Measurements from ENCODE around the gene POF1B.

DNA sequence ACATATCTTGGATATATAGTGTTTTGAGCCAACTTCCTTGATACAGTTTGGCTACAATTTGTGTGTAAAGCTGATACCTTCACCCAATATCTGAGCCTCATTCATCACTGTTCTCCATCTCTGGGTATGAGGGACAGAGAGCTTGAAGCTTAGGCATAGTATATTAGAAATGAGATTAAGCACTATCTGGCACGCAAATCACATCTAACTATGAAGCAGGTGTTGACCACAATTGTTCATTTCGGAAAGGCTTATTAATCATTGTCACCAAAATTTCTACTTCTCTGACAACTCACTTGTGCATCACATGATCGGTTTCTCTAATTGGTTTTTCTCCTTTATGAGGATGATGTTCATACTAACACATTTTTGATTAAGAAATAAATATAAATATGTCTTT lies 2.1 kb upstream of the POF1B start:
- TF ChIP-seq HOXB13 (CRISPR knock-in tag; IDR thresholded peaks at IDR 0.05; ENCODE audit: low read depth) = no peak
- no peak for TF ChIP-seq MAFK (IDR thresholded peaks at IDR 0.05; ENCODE audit: partially characterized antibody)
- no peak for TF ChIP-seq POLR2A (IDR thresholded peaks at IDR 0.05; ENCODE audit: low read length)
- TF ChIP-seq, protein P1, sequence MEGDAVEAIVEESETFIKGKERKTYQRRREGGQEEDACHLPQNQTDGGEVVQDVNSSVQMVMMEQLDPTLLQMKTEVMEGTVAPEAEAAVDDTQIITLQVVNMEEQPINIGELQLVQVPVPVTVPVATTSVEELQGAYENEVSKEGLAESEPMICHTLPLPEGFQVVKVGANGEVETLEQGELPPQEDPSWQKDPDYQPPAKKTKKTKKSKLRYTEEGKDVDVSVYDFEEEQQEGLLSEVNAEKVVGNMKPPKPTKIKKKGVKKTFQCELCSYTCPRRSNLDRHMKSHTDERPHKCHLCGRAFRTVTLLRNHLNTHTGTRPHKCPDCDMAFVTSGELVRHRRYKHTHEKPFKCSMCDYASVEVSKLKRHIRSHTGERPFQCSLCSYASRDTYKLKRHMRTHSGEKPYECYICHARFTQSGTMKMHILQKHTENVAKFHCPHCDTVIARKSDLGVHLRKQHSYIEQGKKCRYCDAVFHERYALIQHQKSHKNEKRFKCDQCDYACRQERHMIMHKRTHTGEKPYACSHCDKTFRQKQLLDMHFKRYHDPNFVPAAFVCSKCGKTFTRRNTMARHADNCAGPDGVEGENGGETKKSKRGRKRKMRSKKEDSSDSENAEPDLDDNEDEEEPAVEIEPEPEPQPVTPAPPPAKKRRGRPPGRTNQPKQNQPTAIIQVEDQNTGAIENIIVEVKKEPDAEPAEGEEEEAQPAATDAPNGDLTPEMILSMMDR (IDR thresholded peaks at IDR 0.05) = no peak
- TF ChIP-seq EP300 (IDR thresholded peaks at IDR 0.05) = no peak
- TF ChIP-seq SMC3 (IDR thresholded peaks at IDR 0.05) = no peak
- TF ChIP-seq, protein P2, sequence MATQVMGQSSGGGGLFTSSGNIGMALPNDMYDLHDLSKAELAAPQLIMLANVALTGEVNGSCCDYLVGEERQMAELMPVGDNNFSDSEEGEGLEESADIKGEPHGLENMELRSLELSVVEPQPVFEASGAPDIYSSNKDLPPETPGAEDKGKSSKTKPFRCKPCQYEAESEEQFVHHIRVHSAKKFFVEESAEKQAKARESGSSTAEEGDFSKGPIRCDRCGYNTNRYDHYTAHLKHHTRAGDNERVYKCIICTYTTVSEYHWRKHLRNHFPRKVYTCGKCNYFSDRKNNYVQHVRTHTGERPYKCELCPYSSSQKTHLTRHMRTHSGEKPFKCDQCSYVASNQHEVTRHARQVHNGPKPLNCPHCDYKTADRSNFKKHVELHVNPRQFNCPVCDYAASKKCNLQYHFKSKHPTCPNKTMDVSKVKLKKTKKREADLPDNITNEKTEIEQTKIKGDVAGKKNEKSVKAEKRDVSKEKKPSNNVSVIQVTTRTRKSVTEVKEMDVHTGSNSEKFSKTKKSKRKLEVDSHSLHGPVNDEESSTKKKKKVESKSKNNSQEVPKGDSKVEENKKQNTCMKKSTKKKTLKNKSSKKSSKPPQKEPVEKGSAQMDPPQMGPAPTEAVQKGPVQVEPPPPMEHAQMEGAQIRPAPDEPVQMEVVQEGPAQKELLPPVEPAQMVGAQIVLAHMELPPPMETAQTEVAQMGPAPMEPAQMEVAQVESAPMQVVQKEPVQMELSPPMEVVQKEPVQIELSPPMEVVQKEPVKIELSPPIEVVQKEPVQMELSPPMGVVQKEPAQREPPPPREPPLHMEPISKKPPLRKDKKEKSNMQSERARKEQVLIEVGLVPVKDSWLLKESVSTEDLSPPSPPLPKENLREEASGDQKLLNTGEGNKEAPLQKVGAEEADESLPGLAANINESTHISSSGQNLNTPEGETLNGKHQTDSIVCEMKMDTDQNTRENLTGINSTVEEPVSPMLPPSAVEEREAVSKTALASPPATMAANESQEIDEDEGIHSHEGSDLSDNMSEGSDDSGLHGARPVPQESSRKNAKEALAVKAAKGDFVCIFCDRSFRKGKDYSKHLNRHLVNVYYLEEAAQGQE (IDR thresholded peaks at IDR 0.05) = no peak
